GM18499 (cell line): ENCODE results near the gene MLST8.

ENCODE experiments used
- ATAC-seq: cut with Tn5 transposase; IDR thresholded peaks from one replicate; pipeline ENCODE4 v1.9.1; 2021; ENCODE audit warnings: moderate number of reproducible peaks; ENCODE audit not compliant: insufficient read depth, unreplicated experiment

MLST8 gene

DNA sequence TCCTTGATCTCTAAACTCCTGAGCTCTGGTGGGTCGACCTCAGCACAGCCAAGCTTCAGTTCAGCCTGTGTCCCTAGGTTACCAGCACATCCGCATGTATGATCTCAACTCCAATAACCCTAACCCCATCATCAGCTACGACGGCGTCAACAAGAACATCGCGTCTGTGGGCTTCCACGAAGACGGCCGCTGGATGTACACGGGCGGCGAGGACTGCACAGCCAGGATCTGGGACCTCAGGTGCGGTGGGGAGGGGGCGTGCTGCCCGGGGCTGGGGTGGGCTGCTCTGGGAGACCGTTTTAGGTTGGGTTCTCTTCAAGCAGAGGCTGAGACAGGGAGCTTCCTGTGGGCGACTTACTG lies 1.1 kb downstream of the MLST8 start:
- ATAC-seq = no peak

DNA sequence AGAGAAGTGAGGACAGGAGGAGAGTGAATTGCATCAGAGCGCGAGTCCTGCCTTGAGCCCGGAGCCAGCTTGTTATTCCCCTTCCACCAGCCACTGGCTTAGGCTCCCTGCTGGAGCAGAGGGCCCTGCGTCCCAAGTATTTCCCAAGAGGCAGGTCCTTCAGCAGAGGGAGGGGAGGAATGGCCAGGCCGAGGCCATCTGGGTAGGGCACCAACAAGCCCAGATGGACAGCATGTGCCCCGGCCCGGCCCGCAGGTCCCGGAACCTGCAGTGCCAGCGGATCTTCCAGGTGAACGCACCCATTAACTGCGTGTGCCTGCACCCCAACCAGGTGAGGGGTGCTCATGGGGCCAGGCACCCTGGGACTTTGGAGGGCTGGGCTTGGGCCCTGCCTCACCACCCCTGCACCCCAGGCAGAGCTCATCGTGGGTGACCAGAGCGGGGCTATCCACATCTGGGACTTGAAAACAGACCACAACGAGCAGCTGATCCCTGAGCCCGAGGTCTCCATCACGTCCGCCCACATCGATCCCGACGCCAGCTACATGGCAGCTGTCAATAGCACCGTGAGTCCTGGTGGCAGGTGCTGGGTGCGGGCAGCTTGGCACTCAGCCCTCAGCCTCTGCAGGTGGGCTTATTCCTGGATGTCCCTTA lies 1.7 kb downstream of the MLST8 start:
- ATAC-seq = no peak

DNA sequence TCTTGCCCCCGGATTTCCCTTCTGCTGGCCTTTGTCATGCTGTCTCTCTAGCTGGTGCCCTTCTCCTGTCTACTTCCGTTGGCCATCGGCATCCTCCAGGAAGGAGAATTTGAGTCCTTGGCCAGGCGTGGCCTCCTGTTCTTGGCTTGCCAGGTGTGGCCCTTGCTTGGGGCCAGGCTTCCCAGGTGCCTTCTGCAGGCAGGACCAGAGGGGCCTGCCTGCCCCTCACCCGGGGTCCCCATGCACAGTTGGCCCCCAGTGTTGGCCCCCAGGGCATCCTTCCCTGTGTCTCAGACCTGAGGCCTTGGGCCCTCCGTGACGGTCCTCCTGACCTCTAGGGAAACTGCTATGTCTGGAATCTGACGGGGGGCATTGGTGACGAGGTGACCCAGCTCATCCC lies 2.6 kb downstream of the MLST8 start:
- no peak for ATAC-seq

DNA sequence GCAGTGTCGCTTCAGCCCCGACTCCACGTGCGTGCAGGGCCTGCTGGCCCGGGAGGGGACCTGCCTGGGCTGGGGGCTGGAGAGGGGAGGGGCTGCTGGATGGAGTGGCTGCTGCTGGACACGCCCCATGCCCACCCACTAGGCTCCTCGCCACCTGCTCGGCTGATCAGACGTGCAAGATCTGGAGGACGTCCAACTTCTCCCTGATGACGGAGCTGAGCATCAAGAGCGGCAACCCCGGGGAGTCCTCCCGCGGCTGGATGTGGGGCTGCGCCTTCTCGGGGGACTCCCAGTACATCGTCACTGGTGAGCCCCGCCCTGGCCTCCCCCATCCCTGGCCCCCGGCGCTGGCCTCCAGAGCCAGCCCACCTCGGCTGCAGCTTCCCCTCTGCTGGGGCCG lies 3.1 kb downstream of the MLST8 start:
- no peak for ATAC-seq

DNA sequence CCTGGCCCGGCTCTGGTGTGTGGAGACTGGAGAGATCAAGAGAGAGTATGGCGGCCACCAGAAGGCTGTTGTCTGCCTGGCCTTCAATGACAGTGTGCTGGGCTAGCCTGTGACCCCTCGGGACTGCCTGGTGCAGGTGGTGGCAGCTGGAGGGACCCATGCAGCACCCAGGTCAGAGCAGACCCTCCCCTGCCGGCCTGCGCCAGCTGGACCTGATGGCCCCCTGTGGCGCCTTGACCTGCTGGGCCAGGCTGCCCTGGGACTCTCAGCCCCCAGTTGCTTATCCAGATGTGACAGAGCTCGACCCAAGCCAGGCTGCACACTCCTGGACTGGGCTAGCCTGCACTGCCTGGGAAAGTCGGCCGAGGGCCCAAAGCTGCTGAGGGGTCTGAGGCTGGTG lies 3.5 kb downstream of the MLST8 start:
- no peak for ATAC-seq

DNA sequence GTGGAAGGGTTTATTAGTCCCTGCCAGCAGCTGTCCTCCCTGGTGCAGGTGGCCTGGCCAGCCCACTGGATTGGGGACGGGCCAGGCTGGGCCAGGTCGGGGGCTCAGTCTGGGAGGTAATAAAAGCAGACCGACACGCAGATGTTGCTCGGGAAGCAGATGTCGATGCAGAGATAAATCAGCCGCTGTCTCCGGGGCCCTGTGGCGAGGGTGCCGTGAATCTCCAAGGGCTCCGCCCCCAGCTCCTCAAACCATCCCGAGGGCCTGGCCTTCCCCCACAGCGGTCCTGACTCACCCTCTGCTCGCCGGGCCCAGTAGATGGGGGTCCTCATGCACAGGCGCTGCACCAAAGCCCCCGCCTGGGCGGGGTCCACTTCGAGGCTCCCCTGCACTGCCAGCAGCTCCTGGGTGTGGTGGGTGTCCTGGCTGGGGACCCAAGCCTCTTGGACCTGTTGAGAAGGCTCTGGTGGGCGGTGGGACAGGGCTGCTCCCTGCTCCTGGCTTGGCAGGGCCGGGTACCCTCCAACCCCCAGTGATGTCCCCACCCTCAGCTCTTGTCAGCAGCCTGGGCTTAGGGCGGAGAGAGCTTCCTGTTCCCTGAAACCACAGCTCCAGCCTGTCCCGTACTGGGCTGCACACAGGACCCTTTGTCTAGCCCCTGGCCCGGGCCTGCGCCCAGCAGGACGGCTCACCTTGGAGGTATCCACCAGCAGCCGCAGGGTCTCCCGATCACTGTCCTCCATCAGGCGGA lies 4.2 kb downstream of the MLST8 start:
- ATAC-seq = no peak

DNA sequence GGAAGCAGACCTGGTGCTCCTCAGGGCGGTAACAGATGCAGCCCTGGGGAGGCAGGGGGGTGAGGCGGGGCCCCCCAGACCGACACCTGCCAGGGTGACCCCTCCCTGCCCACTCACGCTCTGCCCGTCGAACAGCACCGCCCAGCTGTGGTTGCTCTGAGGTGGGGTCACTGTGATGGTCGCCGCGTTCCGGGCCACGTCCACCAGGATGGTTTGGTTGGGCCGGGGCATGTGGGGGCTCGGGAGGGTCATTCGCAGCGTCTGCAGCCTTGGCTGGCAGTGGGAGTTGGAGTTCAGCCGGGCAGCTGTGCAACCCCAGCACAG lies 4.7 kb downstream of the MLST8 start:
- no peak for ATAC-seq

DNA sequence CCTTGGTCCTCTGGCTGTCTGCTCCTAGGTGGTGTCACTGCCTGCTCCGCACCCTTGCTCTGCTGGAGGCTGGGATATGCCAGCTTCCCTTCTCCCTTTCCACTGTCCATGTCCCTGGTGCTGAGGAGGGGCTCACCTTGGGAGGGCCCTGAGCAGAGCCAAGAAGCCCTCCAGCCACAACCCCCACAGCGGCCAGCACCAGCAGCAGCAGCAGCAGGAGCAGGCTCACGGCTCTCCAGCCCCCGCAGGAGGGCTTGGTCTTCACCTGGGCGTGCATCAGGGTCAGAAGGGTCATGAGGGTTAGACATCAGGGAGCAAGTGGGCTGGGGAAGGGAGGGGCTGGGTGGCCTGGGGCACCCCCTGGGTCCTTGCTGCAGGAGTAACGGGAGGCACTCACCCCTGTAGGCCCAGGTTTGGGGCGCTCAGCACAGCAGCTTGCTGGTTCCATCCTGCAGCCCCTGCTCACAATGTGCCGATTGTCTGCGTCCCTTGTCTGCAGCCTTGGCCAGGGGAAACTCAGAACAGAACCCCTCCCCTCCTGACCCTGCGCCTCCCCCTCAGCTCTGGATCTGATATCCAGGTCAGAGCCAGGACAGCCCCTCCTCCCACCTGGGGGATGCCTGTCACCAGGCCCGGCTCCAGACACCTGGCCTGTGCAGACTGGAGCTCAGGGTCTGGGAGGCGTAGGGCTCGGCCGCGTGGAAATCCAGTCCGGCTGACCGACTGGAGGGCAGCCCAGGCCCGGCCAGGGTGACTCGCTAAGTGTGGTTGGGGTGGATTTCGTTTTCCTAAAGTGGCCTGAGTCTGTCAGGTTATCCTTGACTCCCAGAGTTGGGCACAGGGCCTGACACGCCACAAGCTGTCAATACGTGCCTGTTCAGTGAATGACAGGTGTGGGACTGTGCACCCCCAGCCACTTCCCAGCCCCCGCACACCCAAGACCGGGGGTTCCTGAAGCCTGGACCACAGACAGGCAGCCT lies 5.4 kb downstream of the MLST8 start, which contains the start of gene BRICD5:
Gene BRICD5 (minus strand): TSS at position 478 of the 980 bp plus-strand sequence. CDS start 30 bp downstream, at position 448.
- ATAC-seq = no peak

DNA sequence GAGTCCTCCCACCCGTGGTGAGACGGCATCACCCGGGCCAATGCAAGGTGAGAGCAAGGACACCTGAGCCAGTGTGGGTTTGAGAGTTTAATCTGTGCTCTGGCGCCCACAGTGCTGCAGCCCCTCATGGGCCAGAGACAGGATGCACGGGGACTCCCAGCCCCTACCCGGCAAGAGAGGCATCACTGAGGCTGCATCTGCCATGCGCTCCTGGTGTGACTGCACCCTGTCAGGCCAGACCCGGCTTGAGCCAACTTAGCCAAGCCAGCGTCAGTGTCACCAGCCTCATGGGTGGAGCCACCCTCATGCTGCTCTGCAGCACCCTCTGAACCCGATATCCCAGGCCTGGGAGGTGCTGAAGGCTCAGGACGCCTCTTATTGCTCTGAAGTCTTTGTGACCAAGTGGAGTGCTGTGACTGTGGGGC lies 6.7 kb downstream of the MLST8 start:
- no peak for ATAC-seq

DNA sequence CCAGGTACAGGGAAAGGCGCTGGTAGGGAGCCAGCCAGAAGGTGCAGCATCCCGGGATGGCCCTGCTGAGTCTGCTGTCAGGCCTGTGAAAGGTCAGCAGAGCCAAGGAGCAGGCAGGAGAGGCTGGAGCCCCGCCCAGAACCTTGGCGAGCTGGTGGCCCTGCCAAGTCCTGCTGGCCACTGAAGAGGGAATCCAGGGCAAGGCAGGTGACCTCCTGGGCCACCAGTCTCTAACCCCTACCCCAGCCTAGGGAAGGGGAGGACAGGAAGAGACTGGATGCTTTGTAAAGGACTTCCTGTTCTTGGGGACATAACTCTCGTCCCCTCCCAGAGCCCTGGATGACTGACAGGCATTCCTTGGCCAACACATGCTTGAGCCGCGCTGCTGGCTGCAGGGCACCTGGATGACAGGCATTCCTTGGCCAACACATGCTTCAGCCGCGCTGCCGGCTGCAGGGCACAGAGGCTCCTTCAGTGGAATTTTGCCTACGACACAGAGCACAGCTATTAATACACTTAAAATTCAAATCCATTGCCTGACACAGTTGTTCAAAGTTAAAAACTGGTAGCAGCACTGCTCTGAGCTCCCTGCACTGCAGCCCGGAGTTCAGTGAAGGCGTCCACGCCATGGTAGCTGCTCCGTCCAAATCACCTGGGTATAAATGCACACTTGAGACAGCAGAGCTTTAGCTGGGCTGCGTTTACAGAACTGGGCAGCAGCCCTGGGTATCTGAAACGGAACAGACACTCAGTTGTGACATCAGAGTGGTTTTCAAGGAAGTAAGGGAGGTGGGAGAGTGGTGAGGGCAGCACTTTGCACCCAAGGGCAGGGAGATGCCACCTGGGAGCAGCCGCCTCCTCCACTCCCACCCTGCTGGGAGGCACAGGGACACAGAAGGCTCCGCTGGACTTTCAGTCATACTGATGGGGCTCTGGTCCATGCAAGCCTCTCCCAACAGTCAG lies 7.4 kb downstream of the MLST8 start:
- no peak for ATAC-seq

DNA sequence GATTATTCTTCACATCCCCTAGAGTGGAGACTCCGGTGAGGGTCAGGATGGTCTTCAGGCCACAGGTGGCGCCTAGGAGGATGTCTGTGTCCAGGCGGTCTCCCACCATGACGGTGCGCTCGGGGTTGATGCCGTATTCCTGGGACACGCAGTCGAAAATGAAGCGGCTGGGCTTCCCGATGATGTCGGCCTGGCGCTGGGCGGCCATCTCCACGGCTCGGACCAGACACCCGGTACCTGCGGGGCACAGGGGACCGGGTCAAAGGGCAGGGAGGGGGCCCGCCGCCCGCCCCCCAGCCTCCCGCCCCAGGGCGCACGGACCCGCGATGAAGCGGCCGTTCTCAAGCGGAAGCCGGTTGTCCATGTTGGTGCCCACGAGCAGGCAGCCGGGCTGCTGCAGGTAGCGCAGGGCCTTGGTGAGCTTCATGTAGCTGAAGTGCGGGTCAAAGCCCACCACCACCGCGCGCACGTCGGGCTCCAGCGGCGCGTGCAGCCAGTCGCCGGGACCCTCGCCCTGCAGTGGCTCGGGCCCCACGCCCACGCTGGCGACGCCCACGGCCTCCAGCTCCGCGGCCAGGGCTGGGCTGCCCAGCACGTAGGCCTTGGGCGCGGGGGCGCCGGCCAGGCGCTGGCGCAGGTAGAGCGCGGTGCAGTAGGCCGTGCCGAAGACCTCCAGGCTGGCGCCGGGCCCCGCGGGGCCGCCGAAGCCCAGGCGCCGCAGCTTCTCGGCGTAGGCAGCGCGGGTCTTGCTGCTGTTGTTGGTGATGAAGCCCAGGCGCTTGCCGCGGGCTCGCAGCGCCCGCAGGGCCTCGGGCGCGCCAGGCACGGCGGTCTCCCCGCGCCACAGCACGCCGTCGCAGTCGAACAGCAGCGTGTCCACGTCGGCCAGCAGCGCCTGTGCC lies 8.8 kb downstream of the MLST8 start:
- peak; percentile 17 for ATAC-seq

DNA sequence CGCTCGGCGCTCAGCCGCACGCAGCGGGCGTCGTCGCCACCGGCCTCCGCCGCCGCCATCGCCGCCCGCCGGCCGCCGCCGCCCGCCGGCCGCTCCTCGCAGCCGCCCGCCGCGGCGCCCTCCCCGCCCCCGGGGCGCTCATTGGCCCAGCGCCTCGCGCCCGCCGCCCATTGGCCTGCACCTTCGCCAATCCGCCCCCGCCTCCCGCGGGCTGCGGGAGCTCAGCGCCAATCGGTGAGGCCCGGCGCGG lies 9.4 kb downstream of the MLST8 start, which contains the start of gene PGP:
Gene PGP (minus strand): TSS at position 122 of the 250 bp plus-strand sequence. CDS start 63 bp downstream, at position 59.
- ATAC-seq = peak; percentile 60

DNA sequence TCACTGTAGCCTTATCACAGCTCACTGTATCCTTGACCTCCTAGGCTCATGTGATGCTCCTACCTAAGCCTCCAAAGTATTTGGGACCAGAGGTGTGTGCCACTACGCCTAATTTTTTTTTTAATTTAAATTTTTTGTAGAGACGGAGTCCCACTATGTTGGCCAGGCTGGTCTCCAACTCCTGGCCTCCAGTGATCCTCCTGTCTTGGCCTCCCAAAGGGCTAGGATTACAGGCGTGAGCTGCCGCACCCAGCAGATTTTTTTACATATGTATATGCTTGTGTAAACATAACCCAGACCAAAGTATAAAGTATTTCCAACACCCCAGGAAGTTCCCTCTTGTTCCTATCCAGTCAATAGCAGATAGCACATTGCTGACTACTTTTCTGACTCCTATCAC lies 11.1 kb downstream of the MLST8 start:
- ATAC-seq = no peak

DNA sequence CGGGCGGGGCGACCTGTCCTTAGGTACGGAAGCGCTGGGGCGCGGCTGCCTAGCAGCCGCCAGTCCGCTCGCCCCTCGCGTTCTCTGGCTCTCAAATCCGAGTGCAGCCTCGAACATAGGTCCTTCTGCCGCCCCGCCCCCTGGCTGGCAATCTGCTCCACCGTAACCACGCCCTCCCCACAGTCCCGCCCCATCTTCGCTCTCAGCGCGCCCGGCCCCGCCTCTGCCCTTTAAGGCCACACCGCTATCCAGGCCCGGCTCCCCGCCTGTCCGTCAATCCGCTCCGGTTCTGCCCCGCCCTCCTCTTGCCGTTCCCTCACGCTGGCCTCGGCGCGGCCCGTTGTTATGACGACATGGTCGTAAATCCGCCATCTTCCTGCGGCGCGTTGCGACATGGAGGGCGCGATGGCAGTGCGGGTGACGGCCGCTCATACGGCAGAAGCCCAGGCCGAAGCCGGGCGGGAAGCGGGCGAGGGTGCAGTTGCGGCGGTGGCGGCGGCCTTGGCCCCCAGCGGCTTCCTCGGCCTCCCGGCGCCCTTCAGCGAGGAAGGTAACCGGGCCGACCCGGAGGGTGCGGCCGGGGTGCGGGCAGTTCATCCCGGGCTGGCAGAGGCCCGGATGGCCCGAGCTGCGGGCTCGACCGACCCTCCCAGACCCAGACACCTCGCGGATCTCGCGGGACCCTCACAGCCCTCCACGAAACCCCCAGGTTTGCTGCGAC lies 18.1 kb downstream of the MLST8 start, which contains the start of gene E4F1:
Gene E4F1 (plus strand): TSS at position 371 of the 721 bp plus-strand sequence. CDS start 23 bp downstream, at position 394.
- peak; percentile 76 for ATAC-seq

DNA sequence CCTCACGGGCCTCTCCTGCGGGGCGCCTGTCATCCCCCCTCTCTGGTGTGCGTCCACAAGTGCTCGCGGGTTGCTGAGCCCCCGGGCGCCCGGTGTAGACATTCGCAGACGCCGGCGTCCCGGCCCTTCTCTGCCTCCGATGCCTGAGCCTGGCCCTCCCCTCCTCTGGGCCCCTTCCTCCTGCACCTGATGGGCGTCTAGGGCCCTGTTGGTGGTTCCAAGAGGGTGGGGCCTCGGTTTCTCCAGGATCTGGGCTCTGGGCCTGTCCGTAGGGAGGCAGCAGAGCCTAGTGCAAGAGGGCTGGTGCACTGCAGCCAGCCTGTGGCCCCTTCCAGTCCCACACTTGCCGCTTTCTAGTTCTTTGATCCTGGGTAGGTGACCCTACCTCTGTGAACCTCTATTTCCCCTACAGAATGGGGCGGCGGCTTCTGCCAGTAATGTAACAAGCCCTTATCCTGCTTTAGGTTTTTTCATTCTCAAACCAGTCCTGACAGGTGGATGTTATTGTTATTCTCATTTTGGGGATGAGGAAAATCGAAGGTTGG lies 18.8 kb downstream of the MLST8 start:
- ATAC-seq = no peak

DNA sequence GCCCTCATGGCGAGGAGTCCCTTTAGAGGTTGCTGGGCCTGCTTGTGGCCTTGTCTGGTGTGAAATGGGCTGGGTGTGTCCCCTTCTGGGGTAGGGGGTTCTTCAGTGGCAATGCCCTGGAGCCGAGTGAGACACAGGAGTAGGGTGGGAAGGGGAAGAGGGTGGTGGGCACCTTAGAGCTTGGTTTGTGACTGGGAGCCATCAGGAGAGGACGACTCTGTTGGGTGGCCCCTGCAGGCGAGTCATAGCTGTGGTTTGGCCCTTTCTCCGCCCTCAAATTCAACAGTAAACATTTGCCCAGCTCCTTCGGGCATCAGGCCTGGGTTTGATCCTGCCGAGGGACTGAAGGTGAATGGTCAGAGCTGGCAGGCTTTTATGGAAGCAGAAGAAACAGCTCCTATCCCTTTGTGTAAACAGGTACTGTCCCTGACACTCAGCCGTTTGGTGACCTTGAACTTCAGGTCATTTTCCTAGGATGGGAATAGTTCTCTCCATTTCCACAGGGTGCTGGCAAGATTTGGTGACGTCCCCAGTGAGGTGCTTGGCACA lies 21.1 kb downstream of the MLST8 start:
- no peak for ATAC-seq

DNA sequence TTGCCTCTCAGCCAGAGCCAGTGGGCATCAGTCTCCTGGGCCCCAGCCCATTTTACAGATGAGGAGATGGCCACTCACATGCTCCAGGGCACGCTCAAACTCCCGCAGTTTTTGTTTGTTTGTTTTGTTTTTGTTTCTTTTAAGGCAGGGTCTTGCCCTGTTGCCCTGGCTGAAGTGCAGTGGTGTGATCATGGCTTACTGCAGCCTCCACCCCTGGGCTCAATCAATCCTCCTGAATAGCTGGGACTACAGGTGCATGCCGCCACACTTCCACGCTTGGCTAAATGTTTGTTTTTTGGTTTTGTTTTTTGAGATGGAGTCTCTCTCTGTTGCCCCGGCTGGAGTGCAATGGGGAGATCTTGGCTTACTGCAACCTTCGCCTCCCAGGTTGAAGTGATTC lies 21.7 kb downstream of the MLST8 start:
- no peak for ATAC-seq
